H1 (cell line): ENCODE results near the gene UGT1A3. TPM values are rescaled to one million over a fixed set of nuclear protein-coding genes. Genes with fewer than 3 reads are reported as not detected.

ENCODE experiments used
- CTCF ChIA-PET: fragments of 300-600 bp; sonication (Branson Sonifier 250); formaldehyde crosslinking; loops from one replicate; lab custom pipeline; 2021; ENCODE audit not compliant: partially characterized antibody; lab: Charles Lee
- POLR2A ChIA-PET: fragments of 300-600 bp; sonication (Branson Sonifier 250); formaldehyde crosslinking; loops from one replicate; lab custom pipeline; 2021; ENCODE audit warnings: inconsistent platforms; ENCODE audit not compliant: partially characterized antibody; lab: Charles Lee
- DNase-seq, 2 experiments: peaks; one replicate each; pipeline versions ENCODE4 v3.0.0 to v3.0.0-alpha.2; 2010 to 2022; ENCODE audit warnings: low spot score in 2 of 2, low read depth in 1 of 2, mixed read lengths in 1 of 2
- FAIRE-seq: peaks from 2 replicates; lab custom pipeline; 2011; peaks lifted over from hg19 to GRCh38; lab: Jason Lieb, UNC
- H2AFZ ChIP-seq: 2 replicates; pipeline ENCODE4 v1.8.1; 2012; ENCODE audit warnings: low read length, inconsistent platforms
- H2AK5ac ChIP-seq: 2 replicates; pipeline ENCODE4 v1.6.1; 2013; ENCODE audit warnings: low read depth, low read length
- H2BK120ac ChIP-seq: replicated peaks from 2 replicates; pipeline ENCODE3; 2013; ENCODE audit warnings: low read depth, low read length, inconsistent platforms
- H2BK12ac ChIP-seq: 2 replicates; pipeline ENCODE4 v1.6.1; 2013; ENCODE audit warnings: low read depth, low read length
- H2BK15ac ChIP-seq: 2 replicates; pipeline ENCODE4 v1.6.1; 2013; ENCODE audit warnings: low read length
- H2BK20ac ChIP-seq: 2 replicates; pipeline ENCODE4 v1.6.1; 2013; ENCODE audit warnings: low read length
- H2BK5ac ChIP-seq: 2 replicates; pipeline ENCODE4 v1.6.1; 2013; ENCODE audit warnings: low read depth, low read length
- H3K14ac ChIP-seq: 2 replicates; pipeline ENCODE4 v1.6.1; 2013; ENCODE audit warnings: inconsistent platforms; ENCODE audit not compliant: insufficient read length
- H3K18ac ChIP-seq: 2 replicates; pipeline ENCODE4 v1.6.1; 2013; ENCODE audit warnings: low read length; ENCODE audit errors: extremely low read depth
- H3K23ac ChIP-seq: 2 replicates; pipeline ENCODE4 v1.6.1; 2013; ENCODE audit warnings: inconsistent platforms; ENCODE audit not compliant: insufficient read length
- H3K23me2 ChIP-seq: 2 replicates; pipeline ENCODE4 v1.6.1; 2013; ENCODE audit warnings: low read depth, low read length
- H3K27ac ChIP-seq: 2 replicates; pipeline ENCODE4 v1.6.1; 2011; ENCODE audit warnings: low read depth, low read length, inconsistent platforms
- H3K27me3 ChIP-seq, 4 experiments: replicated peaks in 1 of 4; 1 replicate in 1 of 4; 2 replicates in 3 of 4; pipeline versions ENCODE4 v1.6.1 to v1.8.1; 2011 to 2013; ENCODE audit warnings: low read length in 3 of 4, mild to moderate bottlenecking in 3 of 4, inconsistent platforms in 2 of 4, mixed read lengths in 2 of 4, moderate library complexity in 1 of 4; ENCODE audit not compliant: control insufficient read depth in 3 of 4, insufficient read depth in 3 of 4; ENCODE audit errors: extremely low read depth in 1 of 4
- H3K36me3 ChIP-seq, 4 experiments: 2 replicates each; pipeline versions ENCODE4 v1.6.1 to v1.8.1; 2011 to 2013; ENCODE audit warnings: mild to moderate bottlenecking in 4 of 4, low read length in 3 of 4, moderate library complexity in 2 of 4, control low read depth in 1 of 4, inconsistent platforms in 1 of 4; ENCODE audit not compliant: insufficient read depth in 4 of 4, control insufficient read depth in 2 of 4
- H3K4ac ChIP-seq: replicated peaks from 2 replicates; pipeline ENCODE3; 2013; ENCODE audit warnings: low read length, low read depth, mixed read lengths, inconsistent platforms; ENCODE audit not compliant: insufficient read length
- H3K4me1 ChIP-seq, 4 experiments: replicated peaks in 1 of 4; 1 replicate in 1 of 4; 2 replicates in 3 of 4; pipeline versions ENCODE4 v1.6.1 to v1.8.1; 2011 to 2013; ENCODE audit warnings: low read length in 3 of 4, inconsistent platforms in 2 of 4, mixed read lengths in 1 of 4; ENCODE audit not compliant: insufficient read depth in 4 of 4, control insufficient read depth in 3 of 4
- H3K4me2 ChIP-seq, 2 experiments: 2 replicates each; pipeline versions ENCODE4 v1.6.1 to v1.8.1; 2011 to 2013; ENCODE audit warnings: low read depth in 2 of 2, low read length in 2 of 2, control low read depth in 1 of 2, inconsistent platforms in 1 of 2, mild to moderate bottlenecking in 1 of 2; ENCODE audit not compliant: insufficient read depth in 1 of 2
- H3K4me3 ChIP-seq, 4 experiments: fragments of 200-600, 300-600 bp in 1 of 4; sonication (generic), shearing (Covaris generic), sonication (Bioruptor Twin) in 1 of 4; 2 replicates each; pipeline versions ENCODE4 v1.5.1 to v1.8.1; 2011 to 2016; ENCODE audit warnings: low read length in 4 of 4, low read depth in 3 of 4, control low read depth in 2 of 4, inconsistent platforms in 2 of 4, mild to moderate bottlenecking in 2 of 4, mixed read lengths in 1 of 4, moderate library complexity in 1 of 4; ENCODE audit not compliant: insufficient read depth in 2 of 4; ENCODE audit errors: extremely low read depth in 1 of 4
- H3K56ac ChIP-seq: replicated peaks from 2 replicates; pipeline ENCODE3; 2013; ENCODE audit warnings: low read depth, mild to moderate bottlenecking, mixed read lengths, low read length, inconsistent platforms; ENCODE audit not compliant: insufficient read length
- H3K79me1 ChIP-seq: 2 replicates; pipeline ENCODE4 v1.6.1; 2013; ENCODE audit warnings: low read depth, low read length, control low read depth
- H3K79me2 ChIP-seq, 2 experiments: 2 replicates each; pipeline versions ENCODE4 v1.6.1 to v1.8.1; 2012 to 2013; ENCODE audit warnings: low read length in 2 of 2, mild to moderate bottlenecking in 2 of 2, inconsistent platforms in 1 of 2; ENCODE audit not compliant: insufficient read depth in 2 of 2, control insufficient read depth in 1 of 2
- H3K9ac ChIP-seq, 4 experiments: replicated peaks in 1 of 4; 1 replicate in 1 of 4; 2 replicates in 3 of 4; pipeline versions ENCODE4 v1.6.1 to v1.8.1; 2011 to 2013; ENCODE audit warnings: low read depth in 3 of 4, low read length in 3 of 4, control low read depth in 2 of 4, mild to moderate bottlenecking in 2 of 4, moderate library complexity in 2 of 4, inconsistent platforms in 1 of 4; ENCODE audit errors: extremely low read depth in 1 of 4
- H3K9me3 ChIP-seq, 2 experiments: 2 replicates each; pipeline versions ENCODE4 v1.6.1 to v1.8.1; 2012 to 2013; ENCODE audit warnings: mild to moderate bottlenecking in 2 of 2, moderate library complexity in 2 of 2, control low read depth in 1 of 2, inconsistent platforms in 1 of 2, low read depth in 1 of 2, low read length in 1 of 2, mixed read lengths in 1 of 2; ENCODE audit not compliant: insufficient read depth in 2 of 2
- H4K20me1 ChIP-seq, 2 experiments: replicated peaks in 1 of 2; 2 replicates each; pipeline versions ENCODE3 to v1.8.1; 2011 to 2013; ENCODE audit warnings: inconsistent platforms in 2 of 2, low read length in 2 of 2, mild to moderate bottlenecking in 1 of 2; ENCODE audit not compliant: insufficient read depth in 2 of 2, control insufficient read depth in 1 of 2
- H4K5ac ChIP-seq: 2 replicates; pipeline ENCODE4 v1.6.1; 2013; ENCODE audit warnings: low read length, low read depth, mixed read lengths, inconsistent platforms; ENCODE audit not compliant: insufficient read length
- H4K8ac ChIP-seq: 2 replicates; pipeline ENCODE4 v1.8.0; 2013; ENCODE audit warnings: mild to moderate bottlenecking, moderate library complexity, low read length, inconsistent platforms; ENCODE audit not compliant: insufficient read depth; ENCODE audit errors: extremely low read depth
- H4K91ac ChIP-seq: replicated peaks from 2 replicates; pipeline ENCODE3; 2013; ENCODE audit warnings: low read length, mixed read lengths, inconsistent platforms; ENCODE audit not compliant: insufficient read length
- BACH1 ChIP-seq: IDR thresholded peaks from 2 replicates; pipeline ENCODE4 v1.6.1; 2012; ENCODE audit warnings: low read length, improper control_type of control experiment
- CBX5 ChIP-seq: fragments of 300-800, 300-1000 bp; sonication (generic); IDR thresholded peaks from 2 replicates; pipeline ENCODE4 v1.7.1; 2016; ENCODE audit warnings: antibody characterized with exemption, low read length, low read depth
- CHD1 ChIP-seq: IDR thresholded peaks from 2 replicates; pipeline ENCODE4 v1.6.1; 2012; ENCODE audit warnings: low read depth, low read length, improper control_type of control experiment
- E2F6 ChIP-seq: IDR thresholded peaks from 2 replicates; pipeline ENCODE4 v1.6.1; 2012; ENCODE audit warnings: inconsistent platforms
- GABPA ChIP-seq: IDR thresholded peaks from 2 replicates; pipeline ENCODE4 v1.6.1; 2011; ENCODE audit warnings: mild to moderate bottlenecking, low read length, moderate library complexity, borderline replicate concordance; ENCODE audit not compliant: insufficient read depth
- GTF2F1 ChIP-seq: IDR thresholded peaks from 2 replicates; pipeline ENCODE4 v1.6.1; 2012; ENCODE audit warnings: low read depth, low read length, improper control_type of control experiment, borderline replicate concordance
- HDAC6 ChIP-seq: IDR thresholded peaks from one replicate; pipeline ENCODE4 v1.7.1; 2012; ENCODE audit warnings: low read depth, mild to moderate bottlenecking, inconsistent platforms, low read length, moderate library complexity
- JUN ChIP-seq: IDR thresholded peaks from 2 replicates; pipeline ENCODE4 v1.6.1; 2011; ENCODE audit warnings: low read depth, mild to moderate bottlenecking, improper control_type of control experiment, low read length
- NRF1 ChIP-seq: IDR thresholded peaks from 2 replicates; pipeline ENCODE4 v1.6.1; 2011; ENCODE audit warnings: mild to moderate bottlenecking, low read depth, low read length, improper control_type of control experiment
- PHF8 ChIP-seq: fragments of 200-600 bp; sonication (generic); conservative IDR thresholded peaks from 2 replicates; pipeline ENCODE4 v1.7.1; 2012; ENCODE audit warnings: low read depth, mild to moderate bottlenecking, inconsistent platforms, low read length, moderate library complexity
- POLR2A ChIP-seq, 2 experiments: IDR thresholded peaks; 1 replicate in 1 of 2; 2 replicates in 1 of 2; pipeline ENCODE4 v1.6.1; 2011; ENCODE audit warnings: low read depth in 2 of 2, low read length in 2 of 2, mild to moderate bottlenecking in 2 of 2; ENCODE audit errors: control extremely low read depth in 1 of 2
- POU5F1 ChIP-seq: IDR thresholded peaks from 2 replicates; pipeline ENCODE4 v1.6.1; 2011; ENCODE audit warnings: low read depth, mild to moderate bottlenecking, low read length, moderate library complexity
- SIN3A ChIP-seq, 2 experiments: IDR thresholded peaks in 1 of 2; conservative IDR thresholded peaks in 1 of 2; 2 replicates each; pipeline ENCODE4 v1.6.1; 2011 to 2012; ENCODE audit warnings: low read length in 2 of 2, improper control_type of control experiment in 1 of 2, low read depth in 1 of 2, mild to moderate bottlenecking in 1 of 2
- SRF ChIP-seq: IDR thresholded peaks from 2 replicates; pipeline ENCODE4 v1.6.1; 2011; ENCODE audit warnings: mild to moderate bottlenecking, low read depth, low read length, moderate library complexity
- TAF7 ChIP-seq: optimal IDR thresholded peaks from 2 replicates; pipeline ENCODE3; 2011; ENCODE audit warnings: low read depth, mild to moderate bottlenecking, inconsistent platforms, low read length, moderate library complexity, borderline replicate concordance
- WGBS, 2 experiments: shearing (Covaris generic) in 1 of 2; methylation state at CpG; one replicate each; pipeline versions ENCODE4 v1.1.6 to v1.1.7; 2013 to 2015; ENCODE audit warnings: low lambda C conversion rate in 2 of 2, mixed read lengths in 2 of 2, inconsistent platforms in 1 of 2, low coverage in 1 of 2, missing lambda C conversion rate in 1 of 2; ENCODE audit not compliant: insufficient replicate concordance in 2 of 2, insufficient coverage in 1 of 2, insufficient read length in 1 of 2; ENCODE audit errors: extremely low coverage in 1 of 2, missing lambda C conversion rate in 1 of 2; 5-methylcytosine and 5-hydroxymethylcytosine counted together
- polyA plus RNA-seq, 7 experiments: library from polyadenylated mRNA; depleted of rRNA in 3 of 7; stranded (reverse) in 5 of 7; unstranded in 2 of 7; fragments of >200 nt in 5 of 7; fragments of 200-250 nt in 2 of 7; gene quantifications; 1 replicate in 5 of 7; 2 replicates in 1 of 7; 4 replicates in 1 of 7; pipeline versions ENCODE4 v1.2.1 to v1.2.3, GENCODE V29; 2011 to 2013; ENCODE audit warnings: missing spikeins in 2 of 7, mixed read lengths in 2 of 7
- total RNA-seq: library from RNA; stranded (reverse); fragmentation: NEBNext Ultra II Directional; extraction: Animal tissue kit (Norgen Biotek cat#: 25700); gene quantifications from 2 replicates; pipeline ENCODE4 v1.2.1, GENCODE V29; 2021

Gene UGT1A3
- total and polyA plus RNA-seq, 2 of the 8 experiments (the other 6 are each of a cell fraction or from before 2014, with no cell fraction given) = not detected

GRCh38 chr2:233740870-233741269 lies 12.0 kb downstream of the UGT1A3 start:
- Histone ChIP-seq H4K8ac (no peak overlapping the region), H3K27me3 (no peaks in the 10 kb centered on the region), H3K9ac (no peak overlapping the region), H2BK20ac (no peak overlapping the region), H2AK5ac (no peak overlapping the region), H3K23me2 (no peaks in the 10 kb centered on the region), H3K56ac (no peak overlapping the region), H2BK12ac (no peak overlapping the region), H2AFZ (no peak overlapping the region), H2BK120ac (no peak overlapping the region), H3K9me3 (peaks cover 0 to 15% of the 10 kb centered on the region in 2 experiments; a peak in 2 of 4 replicates), H3K27ac (no peak overlapping the region), H3K4me2 (no peak overlapping the region), H4K5ac (no peak overlapping the region), H3K36me3 (no peaks in the 10 kb centered on the region), H3K4ac (no peak overlapping the region), H2BK5ac (no peak overlapping the region), H2BK15ac (no peak overlapping the region), H3K79me2 (no peaks in the 10 kb centered on the region), H3K14ac (no peak overlapping the region), H3K23ac (no peak overlapping the region), H3K4me1 (no peaks in the 10 kb centered on the region), H4K91ac (no peak overlapping the region), H3K79me1 (no peaks in the 10 kb centered on the region), H3K4me3 (no peak overlapping the region), H3K18ac (no peak overlapping the region), H4K20me1 (no peaks in the 10 kb centered on the region)
- DNase-seq (no peak), FAIRE-seq (no peak)
- ChIA-PET POLR2A (no interaction called here), CTCF (interaction anchor here (0.7 kb wide), 1 partner anchor 28 kb away, joined by 5 read pairs; no protein-coding TSS in a partner anchor)
- WGBS, 2 experiments = 82% methylated on average over 2 of the region's 2 CpGs; no CpG with 5 or more reads in 1 of the 2 experiments
- TF ChIP-seq PHF8 (no peak), JUN (no peak), TAF7 (no peak), GABPA (no peak), POU5F1 (no peak), E2F6 (no peak), SRF (no peak), GTF2F1 (no peak), CBX5 (no peak), HDAC6 (no peak), CHD1 (no peak), BACH1 (no peak), SIN3A (conservative IDR thresholded peaks at IDR 0.05 in 1 of 2, IDR thresholded peaks at IDR 0.05 in 1 of 2; ENCODE audit: low read depth in 1 of 2, low read length in 2 of 2) (no peak), NRF1 (no peak), POLR2A (IDR thresholded peaks at IDR 0.05; ENCODE audit: control extremely low read depth in 1 of 2, low read depth in 2 of 2, low read length in 2 of 2) (no peak)
